HCT116 (cell line): ENCODE results near the gene CUL5.

Experiments used
- ATF3 ChIP-seq: IDR thresholded peaks from 2 replicates; pipeline ENCODE4 v1.6.1; 2012
- CEBPB ChIP-seq: IDR thresholded peaks from 2 replicates; pipeline ENCODE4 v1.6.1; 2012; ENCODE audit warnings: low read depth
- CTCF ChIP-seq, 3 experiments: fragments of 200-600 bp in 1 of 3; sonication (generic) in 1 of 3; IDR thresholded peaks in 2 of 3; conservative IDR thresholded peaks in 1 of 3; 2 replicates each; pipeline ENCODE4 v1.5.1; 2012 to 2017; ENCODE audit warnings: low read depth in 2 of 3, low read length in 2 of 3, antibody characterized with exemption in 1 of 3, borderline replicate concordance in 1 of 3, control low read depth in 1 of 3, mild to moderate bottlenecking in 1 of 3, mixed read lengths in 1 of 3, mixed run types in 1 of 3, moderate library complexity in 1 of 3; ENCODE audit not compliant: insufficient read depth in 1 of 3
- EGR1 ChIP-seq: IDR thresholded peaks from 2 replicates; pipeline ENCODE4 v1.6.1; 2012; ENCODE audit warnings: low read depth
- ELF1 ChIP-seq: IDR thresholded peaks from 2 replicates; pipeline ENCODE4 v1.6.1; 2012; ENCODE audit warnings: low read depth, borderline replicate concordance
- EZH2 ChIP-seq: fragments of 200-600 bp; sonication (generic); IDR thresholded peaks from 2 replicates; pipeline ENCODE4 v1.6.1; 2017; ENCODE audit warnings: antibody characterized with exemption, mixed run types
- FOSL1 ChIP-seq: IDR thresholded peaks from 2 replicates; pipeline ENCODE4 v1.6.1; 2012; ENCODE audit warnings: low read depth
- POLR2A ChIP-seq: IDR thresholded peaks from 2 replicates; pipeline ENCODE4 v1.7.0; 2011; ENCODE audit warnings: borderline replicate concordance; ENCODE audit not compliant: insufficient read depth, insufficient read length; ENCODE audit errors: extremely low read depth
- POLR2AphosphoS5 ChIP-seq: IDR thresholded peaks from 2 replicates; pipeline ENCODE4 v1.6.1; 2011; ENCODE audit warnings: mild to moderate bottlenecking, low read depth, low read length, moderate library complexity
- RAD21 ChIP-seq: IDR thresholded peaks from 2 replicates; pipeline ENCODE4 v1.6.1; 2012; ENCODE audit warnings: low read depth, mild to moderate bottlenecking
- REST ChIP-seq: IDR thresholded peaks from 2 replicates; pipeline ENCODE4 v1.6.1; 2012; ENCODE audit warnings: low read depth
- SRF ChIP-seq: IDR thresholded peaks from 2 replicates; pipeline ENCODE4 v1.6.1; 2012; ENCODE audit warnings: low read depth
- YY1 ChIP-seq: IDR thresholded peaks from 2 replicates; pipeline ENCODE4 v1.6.1; 2011; ENCODE audit warnings: low read length, low read depth, moderate library complexity, mild to moderate bottlenecking; ENCODE audit not compliant: insufficient replicate concordance; ENCODE audit errors: extremely low read depth
- ZBTB33 ChIP-seq: IDR thresholded peaks from 2 replicates; pipeline ENCODE4 v1.6.1; 2011; ENCODE audit warnings: mild to moderate bottlenecking, low read length, moderate library complexity; ENCODE audit not compliant: insufficient replicate concordance; ENCODE audit errors: extremely low read depth

GRCh38 chr11:108154591-108154990, 145.9 kb downstream of the CUL5 start:
- no peak for TF ChIP-seq CTCF (IDR thresholded peaks at IDR 0.05 in 2 of 3, conservative IDR thresholded peaks at IDR 0.05 in 1 of 3; ENCODE audit: borderline replicate concordance in 1 of 3, insufficient read depth in 1 of 3, low read depth in 2 of 3, low read length in 2 of 3)
- no peak for TF ChIP-seq ZBTB33
- TF ChIP-seq EGR1: no peak
- no peak for TF ChIP-seq POLR2A
- TF ChIP-seq EZH2: no peak
- TF ChIP-seq REST: no peak
- no peak for TF ChIP-seq RAD21
- no peak for TF ChIP-seq SRF
- no peak for TF ChIP-seq POLR2AphosphoS5
- no peak for TF ChIP-seq CEBPB
- no peak for TF ChIP-seq FOSL1
- TF ChIP-seq YY1: no peak
- no peak for TF ChIP-seq ATF3
- no peak for TF ChIP-seq ELF1
